Renal pelvis (tissue), 4 donors: Measurements from ENCODE around the gene ETNK2. TPM values are rescaled to one million over a fixed set of nuclear protein-coding genes. Genes with fewer than 3 reads are reported as not detected.
A peak's percentile ranks its signal among the peaks of the same experiment; 100 is the strongest.

Source experiments
- DNase-seq: peaks from one replicate; pipeline ENCODE4 v3.0.0-alpha.2; 2013
- polyA plus RNA-seq, 3 donors: library from polyadenylated mRNA; unstranded; fragments of 120-200 nt; gene quantifications; one replicate each; pipeline ENCODE4 v1.2.1, GENCODE V29; 2013; ENCODE audit not compliant: insufficient read length in 3 of 3

Gene ETNK2
- polyA plus RNA-seq, 3 donors = 22.4 to 25.1 (median 24.6) TPM

- DNase-seq = no peak
These were observed 29.3 kb upstream of the ETNK2 start for GRCh38 chr1:204181116-204181515.

- DNase-seq = no peak
These were observed 28.3 kb upstream of the ETNK2 start for GRCh38 chr1:204180133-204180532.

- DNase-seq = no peak
These were observed 26.8 kb upstream of the ETNK2 start for GRCh38 chr1:204178487-204179281.

- no peak for DNase-seq
These were observed 25.3 kb upstream of the ETNK2 start for GRCh38 chr1:204177133-204177532.

GRCh38 chr1:204176049-204176448, 24.2 kb upstream of the ETNK2 start:
- DNase-seq = no peak

GRCh38 chr1:204174958-204175357, 23.1 kb upstream of the ETNK2 start:
- DNase-seq = no peak

- DNase-seq = no peak
These were observed 20.7 kb upstream of the ETNK2 start for GRCh38 chr1:204172404-204173029.

GRCh38 chr1:204171751-204172178, 19.9 kb upstream of the ETNK2 start:
- DNase-seq = no peak

- DNase-seq = no peak
These were observed 18.8 kb upstream of the ETNK2 start for GRCh38 chr1:204170494-204171155.

- no peak for DNase-seq
These were observed 18.0 kb upstream of the ETNK2 start for GRCh38 chr1:204169858-204170257.

GRCh38 chr1:204167730-204168129, 15.9 kb upstream of the ETNK2 start:
- no peak for DNase-seq

GRCh38 chr1:204166219-204166618, 14.4 kb upstream of the ETNK2 start, which contains the start of gene REN:
Gene REN, minus strand, starts transcription at chr1:204166337. Its CDS starts 44 bp downstream, at chr1:204166293.
- no peak for DNase-seq

GRCh38 chr1:204162494-204163074, 10.7 kb upstream of the ETNK2 start:
- DNase-seq = peak; percentile 76

- no peak for DNase-seq
These were observed 10.0 kb upstream of the ETNK2 start for GRCh38 chr1:204161609-204162493.

- no peak for DNase-seq
These were observed 6.1 kb upstream of the ETNK2 start for GRCh38 chr1:204157962-204158361.

- no peak for DNase-seq
These were observed 4.0 kb upstream of the ETNK2 start for GRCh38 chr1:204155881-204156280.

- DNase-seq = no peak
These were observed 2.9 kb upstream of the ETNK2 start for GRCh38 chr1:204154568-204155255.

GRCh38 chr1:204153667-204154066, 1.8 kb upstream of the ETNK2 start:
- DNase-seq = no peak

GRCh38 chr1:204152310-204153044, 633 bp upstream of the ETNK2 start:
- DNase-seq = no peak
